Right lobe of liver (tissue), 4 donors: ENCODE data around the gene TUBGCP2.

Experiments
- POLR2A ChIP-seq: fragments of 450-650 bp; IDR thresholded peaks from one replicate; pipeline ENCODE4 v1.6.1; 2017; ENCODE audit warnings: antibody characterized with exemption, mild to moderate bottlenecking
- TF ChIP-seq, protein P1 (sequence below), 4 donors: fragments of 200-600 bp in 3 of 4; fragments of 450-650 bp in 1 of 4; IDR thresholded peaks; one replicate each; pipeline versions ENCODE4 v1.5.1 to v1.8.0; 2016 to 2022; ENCODE audit warnings: antibody characterized with exemption in 4 of 4, mild to moderate bottlenecking in 2 of 4
- donor health status: DM: no; HTN: no; CAD: no.
- donor health status: DM: no; HTN: no; CAD: no.
- donor health status: DM: no; HTN: yes; CAD: no.

DNA sequence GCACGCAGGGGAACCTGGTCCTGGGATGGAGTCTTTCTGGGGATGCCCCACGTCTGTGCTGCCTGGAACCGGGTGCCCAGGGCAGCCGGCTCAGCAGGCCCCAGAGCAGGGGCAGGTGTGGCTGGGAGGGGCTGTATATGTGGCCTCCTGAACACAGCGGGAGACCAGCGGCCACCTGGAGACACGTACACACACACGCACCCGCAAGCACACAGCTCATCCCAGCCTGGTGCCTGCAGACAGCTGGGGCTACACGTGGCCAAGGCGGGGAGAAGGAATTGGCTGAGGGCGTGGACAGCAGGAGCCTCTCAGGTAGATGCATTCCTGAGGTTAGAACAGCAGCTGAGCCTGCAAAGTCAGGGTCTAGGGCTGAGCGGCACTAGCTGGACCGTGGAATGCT, 46.0 kb downstream of the TUBGCP2 start:
- no peak for TF ChIP-seq POLR2A
- TF ChIP-seq, protein P1, sequence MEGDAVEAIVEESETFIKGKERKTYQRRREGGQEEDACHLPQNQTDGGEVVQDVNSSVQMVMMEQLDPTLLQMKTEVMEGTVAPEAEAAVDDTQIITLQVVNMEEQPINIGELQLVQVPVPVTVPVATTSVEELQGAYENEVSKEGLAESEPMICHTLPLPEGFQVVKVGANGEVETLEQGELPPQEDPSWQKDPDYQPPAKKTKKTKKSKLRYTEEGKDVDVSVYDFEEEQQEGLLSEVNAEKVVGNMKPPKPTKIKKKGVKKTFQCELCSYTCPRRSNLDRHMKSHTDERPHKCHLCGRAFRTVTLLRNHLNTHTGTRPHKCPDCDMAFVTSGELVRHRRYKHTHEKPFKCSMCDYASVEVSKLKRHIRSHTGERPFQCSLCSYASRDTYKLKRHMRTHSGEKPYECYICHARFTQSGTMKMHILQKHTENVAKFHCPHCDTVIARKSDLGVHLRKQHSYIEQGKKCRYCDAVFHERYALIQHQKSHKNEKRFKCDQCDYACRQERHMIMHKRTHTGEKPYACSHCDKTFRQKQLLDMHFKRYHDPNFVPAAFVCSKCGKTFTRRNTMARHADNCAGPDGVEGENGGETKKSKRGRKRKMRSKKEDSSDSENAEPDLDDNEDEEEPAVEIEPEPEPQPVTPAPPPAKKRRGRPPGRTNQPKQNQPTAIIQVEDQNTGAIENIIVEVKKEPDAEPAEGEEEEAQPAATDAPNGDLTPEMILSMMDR (IDR thresholded peaks at IDR 0.05), result no peak
